ENCODE results near the gene BPIFB4.

GRCh38 chr20:33037456-33037855, 42.0 kb upstream of the BPIFB4 start:
- no peak for TF ChIP-seq TCF7L2 (IDR thresholded peaks at IDR 0.05; ENCODE audit: low read depth, low read length)
- TF ChIP-seq, protein P1, sequence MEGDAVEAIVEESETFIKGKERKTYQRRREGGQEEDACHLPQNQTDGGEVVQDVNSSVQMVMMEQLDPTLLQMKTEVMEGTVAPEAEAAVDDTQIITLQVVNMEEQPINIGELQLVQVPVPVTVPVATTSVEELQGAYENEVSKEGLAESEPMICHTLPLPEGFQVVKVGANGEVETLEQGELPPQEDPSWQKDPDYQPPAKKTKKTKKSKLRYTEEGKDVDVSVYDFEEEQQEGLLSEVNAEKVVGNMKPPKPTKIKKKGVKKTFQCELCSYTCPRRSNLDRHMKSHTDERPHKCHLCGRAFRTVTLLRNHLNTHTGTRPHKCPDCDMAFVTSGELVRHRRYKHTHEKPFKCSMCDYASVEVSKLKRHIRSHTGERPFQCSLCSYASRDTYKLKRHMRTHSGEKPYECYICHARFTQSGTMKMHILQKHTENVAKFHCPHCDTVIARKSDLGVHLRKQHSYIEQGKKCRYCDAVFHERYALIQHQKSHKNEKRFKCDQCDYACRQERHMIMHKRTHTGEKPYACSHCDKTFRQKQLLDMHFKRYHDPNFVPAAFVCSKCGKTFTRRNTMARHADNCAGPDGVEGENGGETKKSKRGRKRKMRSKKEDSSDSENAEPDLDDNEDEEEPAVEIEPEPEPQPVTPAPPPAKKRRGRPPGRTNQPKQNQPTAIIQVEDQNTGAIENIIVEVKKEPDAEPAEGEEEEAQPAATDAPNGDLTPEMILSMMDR (IDR thresholded peaks at IDR 0.05): no peak
- TF ChIP-seq POLR2AphosphoS5 (IDR thresholded peaks at IDR 0.05; ENCODE audit: low read depth, low read length): no peak
